CMK (cell line): ENCODE measurements around the gene ZNF708.
"Not testable (repeated sequence)": the region's sequence is repeated elsewhere in the genome, so short reads cannot be mapped to it uniquely, and the experiment has no call there.

Experiments used
- DNase-seq: peaks from one replicate; pipeline ENCODE4 v3.0.0-alpha.2; 2010; ENCODE audit warnings: low read depth

The ZNF708 gene

DNA sequence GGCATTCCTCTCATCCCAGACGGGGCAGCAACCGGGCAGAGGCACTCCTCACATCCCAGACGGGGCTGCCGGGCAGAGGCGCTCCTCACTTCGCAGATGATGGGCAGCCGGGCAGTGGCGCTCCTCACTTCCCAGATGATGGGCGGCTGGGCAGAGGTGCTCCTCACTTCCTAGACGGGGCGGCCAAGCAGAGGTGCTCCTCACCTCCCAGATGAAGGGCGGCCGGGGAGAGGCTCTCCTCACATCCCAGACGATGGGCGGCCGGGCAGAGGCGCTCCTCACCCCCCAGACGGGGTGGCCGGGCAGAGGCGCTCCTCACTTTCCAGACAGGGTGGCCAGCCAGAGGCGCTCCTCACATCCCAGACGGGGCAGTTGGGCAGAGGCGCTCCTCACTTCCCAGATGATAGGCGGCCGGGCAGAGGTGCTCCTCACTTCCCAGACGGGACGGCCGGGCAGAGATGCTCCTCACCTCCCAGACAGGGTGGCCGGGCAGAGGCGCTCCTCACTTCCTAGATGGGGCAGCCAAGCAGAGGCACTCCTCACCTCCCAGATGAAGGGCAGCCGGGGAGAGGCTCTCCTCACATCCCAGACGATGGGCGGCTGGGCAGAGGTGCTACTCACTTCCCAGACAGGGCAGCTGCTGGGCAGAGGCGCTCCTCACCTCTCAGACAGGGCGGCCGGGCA lies 68.9 kb downstream of the ZNF708 start:
- no peak for DNase-seq

- DNase-seq = not testable (repeated sequence)
Measured at GRCh38 chr19:21259421-21260124, 69.6 kb downstream of the ZNF708 start.

GRCh38 chr19:21256722-21257121 lies 72.5 kb downstream of the ZNF708 start:
- DNase-seq = no peak
